ENCODE measurements around the gene NOTCH3.

The NOTCH3 gene

GRCh38 chr19:15156391-15156790 lies 44.4 kb downstream of the NOTCH3 start:
- H3K36me3 ChIP-seq (ENCODE audit: control insufficient read depth, insufficient read depth, low read length): no peaks in the 10 kb centered on the region
- no peak for TF ChIP-seq CTCF (IDR thresholded peaks at IDR 0.05; ENCODE audit: insufficient read depth, low read length, poor library complexity, severe bottlenecking)
- DNase-seq (ENCODE audit: extremely low read depth, insufficient read length): no peak
- no peak overlapping the region for H3K4me3 ChIP-seq (replicated peaks; ENCODE audit: low read depth, low read length)
- H3K27me3 ChIP-seq (replicated peaks; ENCODE audit: control insufficient read depth, insufficient read depth, low read length): no peaks in the 10 kb centered on the region

- H3K36me3 ChIP-seq (ENCODE audit: control insufficient read depth, insufficient read depth, low read length): no peaks in the 10 kb centered on the region
- H3K4me3 ChIP-seq (replicated peaks; ENCODE audit: low read depth, low read length): no peak overlapping the region
- H3K27me3 ChIP-seq (replicated peaks; ENCODE audit: control insufficient read depth, insufficient read depth, low read length): no peaks in the 10 kb centered on the region
- no peak for TF ChIP-seq CTCF (IDR thresholded peaks at IDR 0.05; ENCODE audit: insufficient read depth, low read length, poor library complexity, severe bottlenecking)
- no peak for DNase-seq (ENCODE audit: extremely low read depth, insufficient read length)
Observed at GRCh38 chr19:15155296-15155695, 45.5 kb downstream of the NOTCH3 start.

GRCh38 chr19:15154002-15154612 lies 46.7 kb downstream of the NOTCH3 start:
- Histone ChIP-seq H3K27me3 (replicated peaks; ENCODE audit: control insufficient read depth, insufficient read depth, low read length) (no peaks in the 10 kb centered on the region), H3K4me3 (replicated peaks; ENCODE audit: low read depth, low read length) (no peak overlapping the region), H3K36me3 (ENCODE audit: control insufficient read depth, insufficient read depth, low read length) (no peaks in the 10 kb centered on the region)
- no peak for DNase-seq (ENCODE audit: extremely low read depth, insufficient read length)
- peak; percentile 42 for TF ChIP-seq CTCF (IDR thresholded peaks at IDR 0.05; ENCODE audit: insufficient read depth, low read length, poor library complexity, severe bottlenecking)

- Histone ChIP-seq H3K4me3 (replicated peaks; ENCODE audit: low read depth, low read length) (no peak overlapping the region), H3K27me3 (replicated peaks; ENCODE audit: control insufficient read depth, insufficient read depth, low read length) (no peaks in the 10 kb centered on the region; the same call in 1 of the 2 replicates), H3K36me3 (ENCODE audit: control insufficient read depth, insufficient read depth, low read length) (no peaks in the 10 kb centered on the region)
- TF ChIP-seq CTCF (IDR thresholded peaks at IDR 0.05; ENCODE audit: insufficient read depth, low read length, poor library complexity, severe bottlenecking): no peak
- DNase-seq (ENCODE audit: extremely low read depth, insufficient read length): no peak
Observed at GRCh38 chr19:15149737-15150136, 51.1 kb downstream of the NOTCH3 start.

- H3K27me3 ChIP-seq (replicated peaks; ENCODE audit: control insufficient read depth, insufficient read depth, low read length): no peaks in the 10 kb centered on the region; the same call in 1 of the 2 replicates
- DNase-seq (ENCODE audit: extremely low read depth, insufficient read length): no peak
- no peaks in the 10 kb centered on the region for H3K36me3 ChIP-seq (ENCODE audit: control insufficient read depth, insufficient read depth, low read length)
- H3K4me3 ChIP-seq (replicated peaks; ENCODE audit: low read depth, low read length): no peak overlapping the region
- no peak for TF ChIP-seq CTCF (IDR thresholded peaks at IDR 0.05; ENCODE audit: insufficient read depth, low read length, poor library complexity, severe bottlenecking)
Observed at GRCh38 chr19:15147090-15147489, 53.7 kb downstream of the NOTCH3 start.

Data from GM06990 (cell line).